Adrenal gland (tissue), 12 donors: Measurements from ENCODE around the gene HIPK2. TPM values are rescaled to one million over a fixed set of nuclear protein-coding genes. Genes with fewer than 3 reads are reported as not detected.
A peak's percentile ranks its signal among the peaks of the same experiment; 100 is the strongest.

Experiments
- DNase-seq, 7 donors: peaks; one replicate each; pipeline ENCODE4 v3.0.0-alpha.2; 2019 to 2020
- H3K27ac ChIP-seq, 5 donors: fragments of 200-600 bp; sonication (generic) in 4 of 5; 1 replicate in 3 of 5; 2 replicates in 2 of 5; pipeline versions ENCODE4 v1.5.1 to v1.8.0; 2016 to 2020; ENCODE audit warnings: mild to moderate bottlenecking in 1 of 5
- H3K27me3 ChIP-seq: fragments of 200-600 bp; 2 replicates; pipeline ENCODE4 v1.8.0; 2021
- H3K36me3 ChIP-seq, 2 donors: fragments of 200-600 bp; replicated peaks in 1 of 2; 1 replicate in 1 of 2; 2 replicates in 1 of 2; pipeline versions ENCODE4 v1.5.1 to v1.8.0; 2018 to 2022
- H3K4me1 ChIP-seq, 2 donors: fragments of 200-600 bp; replicated peaks in 1 of 2; 1 replicate in 1 of 2; 2 replicates in 1 of 2; pipeline versions ENCODE4 v1.5.1 to v1.8.0; 2018 to 2021
- H3K4me3 ChIP-seq, 4 donors: fragments of 200-600 bp; sonication (generic) in 3 of 4; one replicate each; pipeline ENCODE4 v1.5.1; 2016 to 2018
- H3K9me3 ChIP-seq, 3 donors: fragments of 200-600 bp; sonication (generic) in 1 of 3; replicated peaks in 1 of 3; 1 replicate in 2 of 3; 2 replicates in 1 of 3; pipeline versions ENCODE4 v1.5.1 to v1.8.0; 2016 to 2021
- POLR2A ChIP-seq, 2 donors: fragments of 450-650 bp; IDR thresholded peaks; one replicate each; pipeline ENCODE4 v1.6.1; 2017; ENCODE audit warnings: antibody characterized with exemption in 2 of 2, mild to moderate bottlenecking in 2 of 2, moderate library complexity in 1 of 2
- WGBS, 4 donors: extraction: QIAGEN DNeasy Blood & Tissue Kit in 2 of 4; methylation state at CpG; one replicate each; pipeline versions ENCODE4 v1.1.5 to v1.1.7; 2013 to 2017; 5-methylcytosine and 5-hydroxymethylcytosine counted together
- intact Hi-C, 2 donors: fragments of 100-400 bp; cut with DNase I; formaldehyde crosslinking; loops; one replicate each; pipeline versions ENCODE4 v1.14.1 to v1.15.0; 2022 to 2023
- polyA plus RNA-seq, 3 donors: library from polyadenylated mRNA; stranded (reverse); fragments of 200-250 nt in 2 of 3; fragments of 350-450 nt in 1 of 3; fragmentation: Illumina TruSeq in 1 of 3; extraction: RNeasy Lipid Tissue Mini Kit (QIAGEN cat#74804) in 1 of 3; gene quantifications; one replicate each; pipeline ENCODE4 v1.2.3, GENCODE V29; 2013 to 2014
- total RNA-seq, 9 donors: library from RNA; depleted of rRNA in 4 of 9; stranded (reverse); fragments of >200 nt in 4 of 9; fragments of 120-200 nt in 1 of 9; fragmentation: NEBNext Ultra II Directional in 1 of 9; extraction: Animal tissue kit (Norgen Biotek cat#: 25700) in 1 of 9; gene quantifications; one replicate each; pipeline versions ENCODE4 v1.1.0 to v1.2.4, GENCODE V29; 2013 to 2023
- TF ChIP-seq, protein P1 (sequence below), 6 experiments: fragments of 450-650 bp in 4 of 6; fragments of 200-600 bp in 2 of 6; sonication (generic) in 1 of 6; IDR thresholded peaks; 1 replicate in 5 of 6; 2 replicates in 1 of 6; pipeline versions ENCODE4 v1.5.1 to v1.8.0; 2016 to 2021; ENCODE audit warnings: antibody characterized with exemption in 6 of 6, mild to moderate bottlenecking in 2 of 6, moderate library complexity in 1 of 6
- donor health status: healthy with polysubstance abuse.
- donor health status: Bipolar disorder and iron deficiency.
- donor health status: DM: yes; HTN: yes; CAD: no.
- donor health status: DM: no; HTN: no; CAD: no.
- donor health status: DM: no; HTN: no; CAD: no.
- donor health status: DM: yes; HTN: yes; CAD: no.

Gene HIPK2
- total and polyA plus RNA-seq, 12 donors, result 4.7 to 82.4 (median 49.8) TPM

DNA sequence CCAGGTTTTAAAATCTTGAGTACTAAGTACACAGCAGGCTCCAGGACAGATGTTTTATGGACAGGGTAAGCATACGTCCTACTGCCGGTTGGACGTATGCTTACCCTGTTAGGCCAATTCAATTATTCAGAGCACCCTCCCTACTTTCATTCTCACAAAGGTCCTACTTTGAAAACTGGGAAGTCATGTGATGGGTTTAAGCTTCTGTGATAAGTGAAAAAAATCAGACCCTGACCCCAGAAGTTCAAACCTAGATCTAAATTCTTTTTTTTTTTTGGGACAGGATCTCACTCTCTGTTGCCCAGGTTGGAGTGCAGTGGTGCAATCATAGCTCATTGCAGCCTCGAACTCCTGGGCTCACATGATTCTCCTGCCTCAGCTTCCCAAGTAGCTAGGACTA lies 55.2 kb downstream of the HIPK2 start:
- intact Hi-C loops, result no loop called here
- H3K9me3 ChIP-seq, result no peaks in the 10 kb centered on the region
- TF ChIP-seq POLR2A (IDR thresholded peaks at IDR 0.05), result no peak
- TF ChIP-seq, protein P1, sequence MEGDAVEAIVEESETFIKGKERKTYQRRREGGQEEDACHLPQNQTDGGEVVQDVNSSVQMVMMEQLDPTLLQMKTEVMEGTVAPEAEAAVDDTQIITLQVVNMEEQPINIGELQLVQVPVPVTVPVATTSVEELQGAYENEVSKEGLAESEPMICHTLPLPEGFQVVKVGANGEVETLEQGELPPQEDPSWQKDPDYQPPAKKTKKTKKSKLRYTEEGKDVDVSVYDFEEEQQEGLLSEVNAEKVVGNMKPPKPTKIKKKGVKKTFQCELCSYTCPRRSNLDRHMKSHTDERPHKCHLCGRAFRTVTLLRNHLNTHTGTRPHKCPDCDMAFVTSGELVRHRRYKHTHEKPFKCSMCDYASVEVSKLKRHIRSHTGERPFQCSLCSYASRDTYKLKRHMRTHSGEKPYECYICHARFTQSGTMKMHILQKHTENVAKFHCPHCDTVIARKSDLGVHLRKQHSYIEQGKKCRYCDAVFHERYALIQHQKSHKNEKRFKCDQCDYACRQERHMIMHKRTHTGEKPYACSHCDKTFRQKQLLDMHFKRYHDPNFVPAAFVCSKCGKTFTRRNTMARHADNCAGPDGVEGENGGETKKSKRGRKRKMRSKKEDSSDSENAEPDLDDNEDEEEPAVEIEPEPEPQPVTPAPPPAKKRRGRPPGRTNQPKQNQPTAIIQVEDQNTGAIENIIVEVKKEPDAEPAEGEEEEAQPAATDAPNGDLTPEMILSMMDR (IDR thresholded peaks at IDR 0.05), result no peak

DNA sequence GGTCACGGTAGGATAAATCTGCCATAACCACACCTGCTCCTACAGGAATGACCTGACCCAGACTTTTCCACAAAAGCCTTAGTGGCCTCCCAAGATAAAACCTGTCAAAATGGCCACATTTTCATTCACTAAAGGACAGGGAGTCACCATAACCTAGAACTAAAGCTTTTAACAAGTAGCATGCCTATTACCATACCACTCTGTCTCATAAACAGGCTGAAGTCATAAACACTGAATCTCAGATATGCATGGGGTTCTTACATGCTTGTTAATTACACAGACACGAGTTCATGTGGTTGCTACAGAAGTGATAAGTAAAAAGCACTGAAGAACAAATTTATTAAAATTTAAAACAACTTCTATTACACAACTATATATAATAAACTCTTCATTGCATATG lies 56.0 kb downstream of the HIPK2 start:
- intact Hi-C loops, result no loop called here
- DNase-seq, result no peak
- Histone ChIP-seq H3K4me1 (peaks cover 59 to 78% of the 10 kb centered on the region in 2 donors), H3K36me3 (peaks cover 0 to under 1% of the 10 kb centered on the region in 2 donors), H3K4me3 (no peak overlapping the region), H3K27me3 (no peaks in the 10 kb centered on the region), H3K27ac (peak overlapping the region; percentile 60 to 79 (median 76)), H3K9me3 (no peaks in the 10 kb centered on the region)
- TF ChIP-seq, protein P1 (IDR thresholded peaks at IDR 0.05), result no peak
- TF ChIP-seq POLR2A (IDR thresholded peaks at IDR 0.05), result no peak
- WGBS, 4 donors, result 73 to 81% (median 79%) methylated on average over 2 of the region's 2 CpGs

More for the DNA sequence above, 55.2 kb downstream of the HIPK2 start:
- peak in 1 of 7 donors; percentile 38 for DNase-seq
- peaks cover 65 to 86% of the 10 kb centered on the region in 2 donors for H3K4me1 ChIP-seq
- no peak overlapping the region for H3K4me3 ChIP-seq
- 72 to 79% (median 77%) methylated on average over 4 of the region's 4 CpGs for WGBS, 4 donors
- peak overlapping the region in 3 of 5 donors; percentile 2 to 13 (median 4) for H3K27ac ChIP-seq
- no peaks in the 10 kb centered on the region for H3K27me3 ChIP-seq
- H3K36me3 ChIP-seq, result no peaks in the 10 kb centered on the region

DNA sequence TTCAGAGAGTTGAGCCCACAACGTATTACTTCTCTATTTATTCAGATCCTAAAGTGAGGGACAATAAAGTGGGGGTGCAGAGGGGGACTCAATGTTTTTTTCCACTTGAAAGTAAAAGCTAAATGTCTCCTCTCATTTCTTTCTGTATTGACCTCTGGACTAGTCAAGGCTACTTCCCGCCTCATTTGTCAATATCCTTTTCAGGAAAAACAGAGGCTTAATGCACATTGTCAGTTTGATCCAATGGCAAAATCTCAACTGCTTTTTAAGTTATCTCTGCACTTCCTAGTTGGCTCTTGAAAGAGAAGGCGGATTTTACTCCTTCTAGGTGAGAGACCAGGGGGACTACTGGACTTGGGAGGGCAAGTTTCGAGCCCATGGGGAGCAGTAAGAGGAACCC lies 56.4 kb downstream of the HIPK2 start:
- Histone ChIP-seq H3K27me3 (no peaks in the 10 kb centered on the region), H3K4me1 (peaks cover 55 to 74% of the 10 kb centered on the region in 2 donors), H3K9me3 (no peaks in the 10 kb centered on the region), H3K36me3 (peaks cover 0 to 5% of the 10 kb centered on the region in 2 donors), H3K4me3 (no peak overlapping the region), H3K27ac (peak overlapping the region; percentile 60 to 79 (median 76))
- intact Hi-C loops, result no loop called here
- no peak for TF ChIP-seq POLR2A (IDR thresholded peaks at IDR 0.05)
- WGBS, 4 donors, result 59 to 70% (median 63%) methylated on average over 4 of the region's 4 CpGs
- peak in 1 of 7 donors; percentile 45 for DNase-seq

DNA sequence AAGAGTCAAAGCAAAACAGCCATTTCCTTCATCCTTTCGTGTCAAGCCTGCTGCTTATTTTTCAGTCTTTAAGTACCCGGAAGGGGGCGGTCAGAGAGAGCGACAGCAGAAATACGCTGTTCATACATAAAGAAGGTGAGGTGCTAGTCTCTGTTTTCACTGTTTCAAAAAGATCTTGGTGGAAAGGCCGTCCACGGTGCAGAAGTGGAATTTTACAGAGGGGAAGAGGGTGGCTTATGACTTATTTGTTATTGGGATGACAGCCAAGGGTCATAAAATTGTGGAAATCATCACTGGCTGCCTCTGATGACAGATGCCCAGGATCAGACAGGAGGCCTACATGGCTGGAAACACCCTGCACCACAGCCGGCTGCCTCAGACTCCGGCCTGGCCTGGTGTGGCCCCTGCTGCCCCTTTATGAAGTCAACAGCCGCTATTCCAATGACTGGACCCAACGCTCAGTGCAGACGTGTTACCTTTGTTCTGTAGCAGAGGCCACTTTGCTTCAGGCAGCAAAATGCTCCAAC lies 57.0 kb downstream of the HIPK2 start:
- no peaks in the 10 kb centered on the region for H3K27me3 ChIP-seq
- peak; percentile 53 to 88 (median 75) for DNase-seq
- H3K4me3 ChIP-seq, result no peak overlapping the region
- peak overlapping the region; percentile 60 to 79 (median 76) for H3K27ac ChIP-seq
- 38 to 53% (median 42%) methylated on average over 12 of the region's 12 CpGs for WGBS, 4 donors
- intact Hi-C loops, result no loop called here
- peaks cover 0 to 10% of the 10 kb centered on the region in 2 donors for H3K36me3 ChIP-seq
- H3K4me1 ChIP-seq, result peaks cover 48 to 67% of the 10 kb centered on the region in 2 donors
- no peaks in the 10 kb centered on the region for H3K9me3 ChIP-seq
- TF ChIP-seq, protein P1 (IDR thresholded peaks at IDR 0.05), result no peak
- peak in 1 of 2 donors; percentile 64 for TF ChIP-seq POLR2A (IDR thresholded peaks at IDR 0.05)

DNA sequence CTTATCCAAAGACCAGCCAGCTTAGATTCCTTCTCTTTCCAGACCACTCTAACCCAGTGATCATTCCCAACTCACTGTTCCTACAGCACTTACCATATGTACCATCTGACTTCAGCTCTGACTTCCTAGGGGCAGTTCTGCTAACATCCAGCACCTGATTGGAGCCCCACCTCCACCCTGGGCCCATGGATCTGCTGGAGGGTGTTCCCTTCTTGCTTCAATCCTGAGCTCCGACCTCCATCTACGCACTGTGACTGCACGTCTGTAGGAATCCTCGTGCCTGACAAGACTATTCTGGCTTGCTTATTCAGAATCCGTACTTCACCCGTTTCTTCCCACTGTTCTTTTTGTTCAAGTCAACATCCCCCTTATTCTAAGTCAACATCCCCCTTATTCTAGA lies 57.6 kb downstream of the HIPK2 start:
- Histone ChIP-seq H3K27ac (peak overlapping the region; percentile 60 to 79 (median 76)), H3K4me1 (peaks cover 43 to 61% of the 10 kb centered on the region in 2 donors), H3K36me3 (peaks cover 0 to 16% of the 10 kb centered on the region in 2 donors), H3K9me3 (no peaks in the 10 kb centered on the region), H3K4me3 (no peak overlapping the region), H3K27me3 (no peaks in the 10 kb centered on the region)
- DNase-seq, result peak in 2 of 7 donors; percentile 23 to 51
- TF ChIP-seq POLR2A (IDR thresholded peaks at IDR 0.05), result no peak
- TF ChIP-seq, protein P1 (IDR thresholded peaks at IDR 0.05), result no peak
- intact Hi-C loops, result no loop called here
- WGBS, 4 donors, result 91 to 96% (median 92%) methylated on average over 6 of the region's 6 CpGs
